ENCODE results near the gene SYT5. TPM values are rescaled to one million over a fixed set of nuclear protein-coding genes. Genes with fewer than 3 reads are reported as not detected.

SYT5 gene
- total and polyA plus RNA-seq, 9 of the 15 experiments (the other 6 are each of a cell fraction or from before 2014, with no cell fraction given), result 1.3 to 20.9 (median 8.8) TPM

DNA sequence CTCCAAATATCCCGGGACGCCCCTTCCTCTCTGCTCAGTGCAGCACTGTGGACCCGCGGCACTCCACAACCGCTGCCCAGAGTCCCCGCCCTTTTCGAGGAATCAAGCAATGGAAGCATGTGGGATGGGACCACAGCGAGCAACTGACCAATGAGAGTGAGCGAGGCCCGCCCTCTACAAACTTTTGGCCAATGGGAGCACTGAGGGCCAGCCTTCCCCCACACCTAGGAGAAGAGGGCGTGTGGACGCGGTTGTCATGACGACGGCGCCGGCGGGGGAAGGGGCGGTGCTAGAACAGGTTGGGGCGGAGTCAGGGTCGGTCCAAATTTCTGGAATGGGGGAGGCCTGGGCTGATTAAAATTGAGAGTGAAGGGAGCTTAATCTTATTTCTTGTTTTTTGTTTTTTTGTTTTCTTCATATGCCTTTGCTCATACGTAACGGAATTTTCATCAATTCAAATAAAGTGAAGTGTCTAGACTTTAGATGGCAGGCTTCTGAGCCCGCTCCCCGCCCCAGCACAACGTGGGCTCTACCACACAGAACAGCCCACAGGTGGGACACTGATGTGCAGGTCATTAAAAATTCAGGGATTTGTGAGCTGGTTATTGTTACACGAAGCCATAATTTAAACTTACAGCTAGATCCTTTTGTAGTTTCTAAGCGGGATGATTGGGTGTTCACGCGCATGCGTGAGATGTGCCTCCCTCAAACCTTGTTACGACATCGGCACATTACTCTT, 13.4 kb downstream of the SYT5 start, which contains the start of gene DNAAF3 (continued):
- TF ChIP-seq PHB2 (IDR thresholded peaks at IDR 0.05; ENCODE audit: low read depth) (0 out of 2 replicates have a peak, but pooled peaks have one; percentile 18), GABPB2 (CRISPR knock-in tag; conservative IDR thresholded peaks at IDR 0.05) (no peak), FOXK1 (CRISPR knock-in tag; IDR thresholded peaks at IDR 0.05; ENCODE audit: borderline replicate concordance) (no peak), ZNF212 (CRISPR knock-in tag; IDR thresholded peaks at IDR 0.05) (0 out of 2 replicates have a peak, but pooled peaks have one; percentile 60), BRCA1 (IDR thresholded peaks at IDR 0.05) (no peak), BRCA1 (CRISPR knock-in tag; IDR thresholded peaks at IDR 0.05) (no peak), TCFL5 (CRISPR knock-in tag; conservative IDR thresholded peaks at IDR 0.05) (0 out of 2 replicates have a peak, but pooled peaks have one; percentile 34), FOXJ2 (tag; IDR thresholded peaks at IDR 0.05) (peak; percentile 96), ZNF12 (CRISPR knock-in tag; IDR thresholded peaks at IDR 0.05) (no peak), PRMT5 (CRISPR knock-in tag; IDR thresholded peaks at IDR 0.05) (no peak), ZNF76 (CRISPR knock-in tag; IDR thresholded peaks at IDR 0.05; ENCODE audit: borderline replicate concordance) (no peak), RBM22 (IDR thresholded peaks at IDR 0.05; ENCODE audit: low read depth, low read length, poor library complexity, severe bottlenecking) (peak; percentile 47), TGIF2 (CRISPR knock-in tag; IDR thresholded peaks at IDR 0.05) (no peak), MEIS2 (IDR thresholded peaks at IDR 0.05; ENCODE audit: partially characterized antibody) (peak; percentile 71)
- TF ChIP-seq, protein P1, sequence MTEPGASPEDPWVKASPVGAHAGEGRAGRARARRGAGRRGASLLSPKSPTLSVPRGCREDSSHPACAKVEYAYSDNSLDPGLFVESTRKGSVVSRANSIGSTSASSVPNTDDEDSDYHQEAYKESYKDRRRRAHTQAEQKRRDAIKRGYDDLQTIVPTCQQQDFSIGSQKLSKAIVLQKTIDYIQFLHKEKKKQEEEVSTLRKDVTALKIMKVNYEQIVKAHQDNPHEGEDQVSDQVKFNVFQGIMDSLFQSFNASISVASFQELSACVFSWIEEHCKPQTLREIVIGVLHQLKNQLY (CRISPR knock-in tag; conservative IDR thresholded peaks at IDR 0.05), result 0 out of 4 replicates have a peak, but pooled peaks of 1 of the 2 experiments have one; percentile 31
- TF ChIP-seq, protein P2, sequence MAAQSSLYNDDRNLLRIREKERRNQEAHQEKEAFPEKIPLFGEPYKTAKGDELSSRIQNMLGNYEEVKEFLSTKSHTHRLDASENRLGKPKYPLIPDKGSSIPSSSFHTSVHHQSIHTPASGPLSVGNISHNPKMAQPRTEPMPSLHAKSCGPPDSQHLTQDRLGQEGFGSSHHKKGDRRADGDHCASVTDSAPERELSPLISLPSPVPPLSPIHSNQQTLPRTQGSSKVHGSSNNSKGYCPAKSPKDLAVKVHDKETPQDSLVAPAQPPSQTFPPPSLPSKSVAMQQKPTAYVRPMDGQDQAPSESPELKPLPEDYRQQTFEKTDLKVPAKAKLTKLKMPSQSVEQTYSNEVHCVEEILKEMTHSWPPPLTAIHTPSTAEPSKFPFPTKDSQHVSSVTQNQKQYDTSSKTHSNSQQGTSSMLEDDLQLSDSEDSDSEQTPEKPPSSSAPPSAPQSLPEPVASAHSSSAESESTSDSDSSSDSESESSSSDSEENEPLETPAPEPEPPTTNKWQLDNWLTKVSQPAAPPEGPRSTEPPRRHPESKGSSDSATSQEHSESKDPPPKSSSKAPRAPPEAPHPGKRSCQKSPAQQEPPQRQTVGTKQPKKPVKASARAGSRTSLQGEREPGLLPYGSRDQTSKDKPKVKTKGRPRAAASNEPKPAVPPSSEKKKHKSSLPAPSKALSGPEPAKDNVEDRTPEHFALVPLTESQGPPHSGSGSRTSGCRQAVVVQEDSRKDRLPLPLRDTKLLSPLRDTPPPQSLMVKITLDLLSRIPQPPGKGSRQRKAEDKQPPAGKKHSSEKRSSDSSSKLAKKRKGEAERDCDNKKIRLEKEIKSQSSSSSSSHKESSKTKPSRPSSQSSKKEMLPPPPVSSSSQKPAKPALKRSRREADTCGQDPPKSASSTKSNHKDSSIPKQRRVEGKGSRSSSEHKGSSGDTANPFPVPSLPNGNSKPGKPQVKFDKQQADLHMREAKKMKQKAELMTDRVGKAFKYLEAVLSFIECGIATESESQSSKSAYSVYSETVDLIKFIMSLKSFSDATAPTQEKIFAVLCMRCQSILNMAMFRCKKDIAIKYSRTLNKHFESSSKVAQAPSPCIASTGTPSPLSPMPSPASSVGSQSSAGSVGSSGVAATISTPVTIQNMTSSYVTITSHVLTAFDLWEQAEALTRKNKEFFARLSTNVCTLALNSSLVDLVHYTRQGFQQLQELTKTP (IDR thresholded peaks at IDR 0.05; ENCODE audit: low read depth in 1 of 2, partially characterized antibody in 2 of 2), result peak in 1 of 2 experiments; percentile 84
- TF ChIP-seq, protein P3, sequence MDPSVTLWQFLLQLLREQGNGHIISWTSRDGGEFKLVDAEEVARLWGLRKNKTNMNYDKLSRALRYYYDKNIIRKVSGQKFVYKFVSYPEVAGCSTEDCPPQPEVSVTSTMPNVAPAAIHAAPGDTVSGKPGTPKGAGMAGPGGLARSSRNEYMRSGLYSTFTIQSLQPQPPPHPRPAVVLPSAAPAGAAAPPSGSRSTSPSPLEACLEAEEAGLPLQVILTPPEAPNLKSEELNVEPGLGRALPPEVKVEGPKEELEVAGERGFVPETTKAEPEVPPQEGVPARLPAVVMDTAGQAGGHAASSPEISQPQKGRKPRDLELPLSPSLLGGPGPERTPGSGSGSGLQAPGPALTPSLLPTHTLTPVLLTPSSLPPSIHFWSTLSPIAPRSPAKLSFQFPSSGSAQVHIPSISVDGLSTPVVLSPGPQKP (CRISPR knock-in tag; IDR thresholded peaks at IDR 0.05), result no peak
- TF ChIP-seq, protein P4, sequence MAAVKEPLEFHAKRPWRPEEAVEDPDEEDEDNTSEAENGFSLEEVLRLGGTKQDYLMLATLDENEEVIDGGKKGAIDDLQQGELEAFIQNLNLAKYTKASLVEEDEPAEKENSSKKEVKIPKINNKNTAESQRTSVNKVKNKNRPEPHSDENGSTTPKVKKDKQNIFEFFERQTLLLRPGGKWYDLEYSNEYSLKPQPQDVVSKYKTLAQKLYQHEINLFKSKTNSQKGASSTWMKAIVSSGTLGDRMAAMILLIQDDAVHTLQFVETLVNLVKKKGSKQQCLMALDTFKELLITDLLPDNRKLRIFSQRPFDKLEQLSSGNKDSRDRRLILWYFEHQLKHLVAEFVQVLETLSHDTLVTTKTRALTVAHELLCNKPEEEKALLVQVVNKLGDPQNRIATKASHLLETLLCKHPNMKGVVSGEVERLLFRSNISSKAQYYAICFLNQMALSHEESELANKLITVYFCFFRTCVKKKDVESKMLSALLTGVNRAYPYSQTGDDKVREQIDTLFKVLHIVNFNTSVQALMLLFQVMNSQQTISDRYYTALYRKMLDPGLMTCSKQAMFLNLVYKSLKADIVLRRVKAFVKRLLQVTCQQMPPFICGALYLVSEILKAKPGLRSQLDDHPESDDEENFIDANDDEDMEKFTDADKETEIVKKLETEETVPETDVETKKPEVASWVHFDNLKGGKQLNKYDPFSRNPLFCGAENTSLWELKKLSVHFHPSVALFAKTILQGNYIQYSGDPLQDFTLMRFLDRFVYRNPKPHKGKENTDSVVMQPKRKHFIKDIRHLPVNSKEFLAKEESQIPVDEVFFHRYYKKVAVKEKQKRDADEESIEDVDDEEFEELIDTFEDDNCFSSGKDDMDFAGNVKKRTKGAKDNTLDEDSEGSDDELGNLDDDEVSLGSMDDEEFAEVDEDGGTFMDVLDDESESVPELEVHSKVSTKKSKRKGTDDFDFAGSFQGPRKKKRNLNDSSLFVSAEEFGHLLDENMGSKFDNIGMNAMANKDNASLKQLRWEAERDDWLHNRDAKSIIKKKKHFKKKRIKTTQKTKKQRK (IDR thresholded peaks at IDR 0.05; ENCODE audit: borderline replicate concordance, low read depth, low read length), result peak; percentile 56; the same call in 1 of the 2 replicates
